Measurements from ENCODE around the gene DISC1. TPM values are rescaled to one million over a fixed set of nuclear protein-coding genes. Genes with fewer than 3 reads are reported as not detected.

DISC1 gene
- total RNA-seq, 2 donors from 2014 or later, result 6.7 to 9.3 TPM

DNA sequence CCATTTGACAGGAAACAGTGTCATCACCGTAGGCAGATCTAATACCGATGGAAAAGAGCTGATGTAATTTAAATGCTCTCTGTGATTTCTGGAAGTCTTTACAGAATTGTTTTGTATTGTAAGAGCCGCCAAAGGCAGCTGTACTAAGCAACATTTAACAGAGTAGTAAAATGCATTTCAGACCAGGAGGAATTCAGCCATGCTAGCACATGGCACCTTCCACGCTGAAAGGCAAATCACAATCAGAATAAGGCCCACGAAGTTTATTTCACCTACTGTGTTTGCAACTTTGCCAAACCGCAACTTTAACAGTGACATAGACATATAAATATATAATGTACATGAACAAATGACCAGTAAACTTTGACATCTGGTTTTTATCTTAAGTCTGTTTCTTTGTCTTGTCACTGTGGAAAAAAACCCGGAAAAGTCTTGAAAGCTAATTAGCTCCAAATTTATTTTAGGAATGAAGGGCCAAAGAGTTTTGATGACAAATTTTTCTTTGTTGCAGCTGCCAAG, 26.1 kb upstream of the DISC1 start:
- 21% methylated on average over 7 of the region's 7 CpGs for WGBS
- Histone ChIP-seq H3K4me1 (replicated peaks) (no peaks in the 10 kb centered on the region), H3K36me3 (no peaks in the 10 kb centered on the region), H3K9me3 (no peaks in the 10 kb centered on the region), H3K27me3 (replicated peaks; ENCODE audit: insufficient read depth) (no peaks in the 10 kb centered on the region), H3K4me3 (no peak overlapping the region), H3K27ac (no peak overlapping the region)
- intact Hi-C loops (cut with DNase I), result loop anchor here (5.0 kb wide), 1 partner anchor 243 kb away; no protein-coding TSS in a partner anchor
- DNase-seq (ENCODE audit: low spot score), result no peak
- TF ChIP-seq, protein P1, sequence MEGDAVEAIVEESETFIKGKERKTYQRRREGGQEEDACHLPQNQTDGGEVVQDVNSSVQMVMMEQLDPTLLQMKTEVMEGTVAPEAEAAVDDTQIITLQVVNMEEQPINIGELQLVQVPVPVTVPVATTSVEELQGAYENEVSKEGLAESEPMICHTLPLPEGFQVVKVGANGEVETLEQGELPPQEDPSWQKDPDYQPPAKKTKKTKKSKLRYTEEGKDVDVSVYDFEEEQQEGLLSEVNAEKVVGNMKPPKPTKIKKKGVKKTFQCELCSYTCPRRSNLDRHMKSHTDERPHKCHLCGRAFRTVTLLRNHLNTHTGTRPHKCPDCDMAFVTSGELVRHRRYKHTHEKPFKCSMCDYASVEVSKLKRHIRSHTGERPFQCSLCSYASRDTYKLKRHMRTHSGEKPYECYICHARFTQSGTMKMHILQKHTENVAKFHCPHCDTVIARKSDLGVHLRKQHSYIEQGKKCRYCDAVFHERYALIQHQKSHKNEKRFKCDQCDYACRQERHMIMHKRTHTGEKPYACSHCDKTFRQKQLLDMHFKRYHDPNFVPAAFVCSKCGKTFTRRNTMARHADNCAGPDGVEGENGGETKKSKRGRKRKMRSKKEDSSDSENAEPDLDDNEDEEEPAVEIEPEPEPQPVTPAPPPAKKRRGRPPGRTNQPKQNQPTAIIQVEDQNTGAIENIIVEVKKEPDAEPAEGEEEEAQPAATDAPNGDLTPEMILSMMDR (IDR thresholded peaks at IDR 0.05), result no peak
- TF ChIP-seq POLR2A (IDR thresholded peaks at IDR 0.05), result no peak
- peak; percentile 4 for TF ChIP-seq POLR2AphosphoS5 (IDR thresholded peaks at IDR 0.05)

DNA sequence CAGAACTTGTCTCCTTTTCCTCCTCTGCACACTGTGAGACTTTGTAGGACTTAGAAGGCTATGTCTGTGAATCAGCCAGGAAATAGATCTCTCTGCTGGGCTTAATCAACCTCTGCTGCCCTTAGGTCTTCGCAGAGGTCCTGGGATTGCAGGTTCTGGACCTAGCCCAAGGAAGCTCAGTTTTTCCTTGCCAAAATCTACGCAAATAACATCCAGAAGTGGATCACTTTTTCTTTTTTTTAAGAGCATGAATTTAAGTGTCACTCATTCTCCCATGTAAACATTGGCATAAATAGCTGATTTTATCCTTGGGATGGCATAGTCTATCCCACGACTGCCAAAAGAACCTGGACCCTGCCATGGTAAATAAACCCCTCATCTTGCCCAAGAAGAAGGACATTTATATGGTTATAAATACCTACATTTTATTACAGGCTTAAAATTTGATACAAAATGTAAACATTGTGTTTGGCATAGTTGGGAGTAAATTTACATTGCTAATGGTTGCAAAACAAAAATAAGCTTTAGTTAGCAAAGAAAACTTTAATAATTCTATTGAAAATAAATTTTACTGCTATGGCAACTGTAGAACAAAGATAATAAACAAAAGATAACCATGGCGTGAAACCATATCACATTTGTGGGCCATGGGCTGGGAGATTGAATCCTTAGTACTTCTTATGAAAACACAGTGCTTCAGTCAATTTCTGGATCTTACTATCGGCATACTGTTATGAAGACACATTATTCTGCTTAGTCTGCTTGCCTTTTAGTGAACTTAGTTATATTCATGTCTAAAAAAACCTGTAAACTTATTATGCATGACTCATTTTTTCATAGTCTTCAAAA, 24.5 kb upstream of the DISC1 start:
- Histone ChIP-seq H3K27me3 (replicated peaks; ENCODE audit: insufficient read depth) (no peaks in the 10 kb centered on the region), H3K36me3 (no peaks in the 10 kb centered on the region), H3K4me1 (replicated peaks) (no peaks in the 10 kb centered on the region), H3K9me3 (no peaks in the 10 kb centered on the region), H3K27ac (no peak overlapping the region), H3K4me3 (no peak overlapping the region)
- DNase-seq (ENCODE audit: low spot score), result peak; percentile 65
- TF ChIP-seq POLR2A (IDR thresholded peaks at IDR 0.05) (no peak), POLR2AphosphoS5 (IDR thresholded peaks at IDR 0.05) (peak; percentile 81)
- intact Hi-C loops (cut with DNase I), result loop anchor here (5.0 kb wide), 1 partner anchor 245 kb away; no protein-coding TSS in a partner anchor
- 9% methylated on average over 5 of the region's 5 CpGs for WGBS

DNA sequence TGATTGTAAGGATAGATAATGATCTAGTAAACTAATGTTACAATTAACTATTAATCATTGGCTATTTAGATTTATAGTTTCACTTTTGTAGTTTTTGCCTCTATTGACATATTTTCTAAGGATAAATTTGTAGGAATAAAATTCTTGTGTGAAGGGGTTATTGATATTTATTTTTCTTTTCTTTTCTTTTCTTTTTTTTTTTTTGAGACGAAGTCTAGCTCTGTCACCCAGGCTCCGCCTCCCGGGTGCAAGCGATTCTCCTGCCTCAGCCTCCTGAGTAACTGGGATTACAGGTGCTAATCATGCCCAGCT, 24.0 kb upstream of the DISC1 start:
- no peak for DNase-seq (ENCODE audit: low spot score)
- TF ChIP-seq, protein P1 (IDR thresholded peaks at IDR 0.05), result no peak
- TF ChIP-seq POLR2A (IDR thresholded peaks at IDR 0.05) (no peak), POLR2AphosphoS5 (IDR thresholded peaks at IDR 0.05) (no peak)
- Histone ChIP-seq H3K4me1 (replicated peaks) (no peaks in the 10 kb centered on the region), H3K36me3 (no peaks in the 10 kb centered on the region), H3K27ac (no peak overlapping the region), H3K4me3 (no peak overlapping the region), H3K27me3 (replicated peaks; ENCODE audit: insufficient read depth) (no peaks in the 10 kb centered on the region), H3K9me3 (no peaks in the 10 kb centered on the region)
- 32% methylated on average over 4 of the region's 4 CpGs for WGBS
- intact Hi-C loops (cut with DNase I), result loop anchor here (5.0 kb wide), 1 partner anchor 245 kb away; no protein-coding TSS in a partner anchor

DNA sequence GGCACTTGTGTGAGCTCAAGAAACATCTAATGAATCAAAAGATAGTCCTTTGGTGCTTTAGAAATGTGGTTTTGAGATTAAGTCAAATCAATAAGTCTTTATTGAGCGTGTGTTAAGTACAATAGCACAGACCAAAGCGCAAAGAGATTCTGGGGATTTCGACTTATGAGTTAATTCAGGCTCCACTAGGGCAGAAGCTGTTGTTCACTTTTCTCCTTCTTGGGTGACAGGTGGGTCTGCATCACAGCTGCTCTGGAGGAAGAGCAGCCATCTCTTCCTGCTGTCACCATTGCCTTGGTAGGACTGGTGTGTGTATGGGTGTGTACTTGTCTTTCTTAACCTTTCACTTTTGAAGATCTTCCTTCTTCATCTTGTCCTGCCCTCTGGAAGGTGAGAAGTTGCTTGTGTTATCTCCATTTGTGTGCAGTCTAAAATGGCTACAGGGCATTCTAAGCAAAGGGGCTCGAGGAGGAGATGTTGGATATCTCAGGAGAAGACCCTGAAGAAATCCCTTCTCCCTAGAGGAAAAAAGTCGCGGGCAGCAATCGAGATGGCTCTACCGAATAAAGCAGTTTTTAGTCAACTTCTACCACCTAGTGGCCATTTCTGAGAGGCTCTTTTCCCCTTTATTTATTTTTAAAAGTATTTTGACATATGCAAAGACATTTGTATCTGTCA, 22.9 kb upstream of the DISC1 start:
- Histone ChIP-seq H3K9me3 (no peaks in the 10 kb centered on the region), H3K4me3 (peak overlapping the region; percentile 21 to 27), H3K27me3 (replicated peaks; ENCODE audit: insufficient read depth) (no peaks in the 10 kb centered on the region), H3K36me3 (no peaks in the 10 kb centered on the region), H3K4me1 (replicated peaks) (no peaks in the 10 kb centered on the region), H3K27ac (no peak overlapping the region)
- intact Hi-C loops (cut with DNase I), result loop anchor here (5.0 kb wide), 1 partner anchor 246 kb away; no protein-coding TSS in a partner anchor
- TF ChIP-seq, protein P1 (IDR thresholded peaks at IDR 0.05), result peak; percentile 40 to 79 (median 74)
- TF ChIP-seq POLR2A (IDR thresholded peaks at IDR 0.05) (no peak), POLR2AphosphoS5 (IDR thresholded peaks at IDR 0.05) (no peak)
- peak; percentile 18 for DNase-seq (ENCODE audit: low spot score)
- 33% methylated on average over 8 of the region's 8 CpGs for WGBS

DNA sequence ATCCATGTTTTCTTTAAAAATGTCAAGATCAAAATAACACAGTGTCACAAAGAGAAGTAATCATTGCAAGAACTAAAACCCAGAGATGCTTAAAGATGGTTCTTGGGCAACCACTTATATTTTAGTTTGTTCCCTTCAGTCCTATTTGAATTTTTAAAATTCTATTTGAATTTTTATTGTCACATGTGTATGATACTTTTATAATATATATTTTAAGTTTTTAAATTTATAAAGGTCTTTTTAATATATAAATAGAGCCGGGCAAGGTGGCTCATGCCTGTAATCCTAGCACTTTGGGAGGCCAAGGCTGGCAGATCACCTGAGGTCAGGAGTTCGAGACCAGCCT, 22.3 kb upstream of the DISC1 start:
- no peaks in the 10 kb centered on the region for H3K36me3 ChIP-seq
- no peak for TF ChIP-seq POLR2A (IDR thresholded peaks at IDR 0.05)
- TF ChIP-seq POLR2AphosphoS5 (IDR thresholded peaks at IDR 0.05), result no peak
- TF ChIP-seq, protein P1 (IDR thresholded peaks at IDR 0.05), result no peak
- 68% methylated on average over 2 of the region's 2 CpGs for WGBS
- DNase-seq (ENCODE audit: low spot score), result no peak
- no peaks in the 10 kb centered on the region for H3K27me3 ChIP-seq (replicated peaks; ENCODE audit: insufficient read depth)
- H3K27ac ChIP-seq, result no peak overlapping the region
- no peak overlapping the region for H3K4me3 ChIP-seq
- intact Hi-C loops (cut with DNase I), result loop anchor here (5.0 kb wide), 1 partner anchor 247 kb away; no protein-coding TSS in a partner anchor
- H3K9me3 ChIP-seq, result no peaks in the 10 kb centered on the region
- H3K4me1 ChIP-seq (replicated peaks), result no peaks in the 10 kb centered on the region
